K562 (cell line): ENCODE data around the gene TAF7L. TPM values are rescaled to one million over a fixed set of nuclear protein-coding genes. Genes with fewer than 3 reads are reported as not detected.

Experiments used
- ATAC-seq: fragments of 200-7000 bp; cut with Tn5 transposase; 3 replicates; pipeline ENCODE4 v1.9.1; 2020; ENCODE audit warnings: moderate library complexity
- BruUV-seq: library from RNA; stranded (reverse); fragments of 400-500 nt; replicated peaks from 2 replicates; lab custom pipeline; 2021; lab: Mats Ljungman, UMichigan
- CTCF ChIA-PET: fragments of 300-600 bp; formaldehyde crosslinking; extraction: SDS; loops from one replicate; lab custom pipeline; 2021; ENCODE audit warnings: low intra/inter-chr PET ratio; lab: Yijun Ruan, JAX
- POLR2A ChIA-PET: fragments of 300-600, 350-650 bp; sonication (Branson Sonifier 250); formaldehyde crosslinking; extraction: SDS; loops from one replicate; lab custom pipeline; 2021; ENCODE audit warnings: antibody characterized with exemption, inconsistent platforms; lab: Yijun Ruan, JAX
- DNase-seq, 4 experiments: peaks; one replicate each; pipeline versions ENCODE4 v3.0.0 to v3.0.0-alpha.2; 2011 to 2018; ENCODE audit warnings: low spot score in 3 of 4, mixed read lengths in 3 of 4; ENCODE audit errors: extremely low read depth in 1 of 4
- FAIRE-seq: peaks from 2 replicates; lab custom pipeline; 2011; peaks lifted over from hg19 to GRCh38; lab: Jason Lieb, UNC
- H2AFZ ChIP-seq: 2 replicates; pipeline ENCODE4 v1.6.0; 2011; ENCODE audit warnings: low read depth, low read length, control low read depth, inconsistent platforms
- H3K27ac ChIP-seq: fragments of 200-600 bp; 3 replicates; pipeline ENCODE4 v1.8.0; 2011; ENCODE audit warnings: low read depth, mild to moderate bottlenecking, control low read depth, inconsistent platforms, low read length, moderate library complexity, mixed read lengths; ENCODE audit errors: extremely low read depth
- H3K27me3 ChIP-seq, 2 experiments: fragments of 300-600 bp in 1 of 2; 2 replicates in 1 of 2; 3 replicates in 1 of 2; pipeline versions ENCODE4 v1.6.0 to v1.8.0; 2011; ENCODE audit warnings: inconsistent platforms in 2 of 2, low read length in 2 of 2, mild to moderate bottlenecking in 1 of 2, mixed read lengths in 1 of 2, moderate library complexity in 1 of 2; ENCODE audit not compliant: control insufficient read depth in 2 of 2, insufficient read depth in 2 of 2
- H3K36me3 ChIP-seq: fragments of 300-600 bp; 3 replicates; pipeline ENCODE4 v1.8.0; 2011; ENCODE audit warnings: mild to moderate bottlenecking, low read length, inconsistent platforms; ENCODE audit not compliant: control insufficient read depth, insufficient read depth
- H3K4me1 ChIP-seq, 2 experiments: fragments of 200-600 bp in 1 of 2; replicated peaks in 1 of 2; 2 replicates in 1 of 2; 3 replicates in 1 of 2; pipeline versions ENCODE4 v1.5.1 to v1.8.0; 2011; ENCODE audit warnings: inconsistent platforms in 2 of 2, low read length in 2 of 2, mild to moderate bottlenecking in 1 of 2, mixed read lengths in 1 of 2, moderate library complexity in 1 of 2; ENCODE audit not compliant: control insufficient read depth in 2 of 2, insufficient read depth in 2 of 2
- H3K4me2 ChIP-seq: 2 replicates; pipeline ENCODE4 v1.6.1; 2011; ENCODE audit warnings: low read length, control low read depth, inconsistent platforms, mixed read lengths; ENCODE audit not compliant: insufficient read depth
- H3K4me3 ChIP-seq: fragments of 200-600 bp; sonication (generic), shearing (Covaris generic); 2 replicates; pipeline ENCODE4 v1.5.1; 2016; ENCODE audit warnings: control low read depth, inconsistent platforms
- H3K79me2 ChIP-seq: fragments of 200-600 bp; 3 replicates; pipeline ENCODE4 v1.8.0; 2011; ENCODE audit warnings: low read length, inconsistent platforms; ENCODE audit not compliant: control insufficient read depth, insufficient read depth
- H3K9ac ChIP-seq, 2 experiments: 2 replicates each; pipeline versions ENCODE4 v1.6.0 to v1.6.1; 2011; ENCODE audit warnings: low read depth in 2 of 2, low read length in 2 of 2, control low read depth in 1 of 2, inconsistent platforms in 1 of 2, mild to moderate bottlenecking in 1 of 2, mixed read lengths in 1 of 2; ENCODE audit not compliant: insufficient read depth in 1 of 2
- H3K9me1 ChIP-seq: one replicate; pipeline ENCODE4 v1.6.0; 2011; ENCODE audit warnings: inconsistent platforms, mild to moderate bottlenecking, low read length, moderate library complexity; ENCODE audit not compliant: control insufficient read depth, insufficient read depth
- H3K9me3 ChIP-seq: replicated peaks from 2 replicates; pipeline ENCODE4 v1.5.1; 2011; ENCODE audit warnings: low read depth, low read length, inconsistent platforms; ENCODE audit not compliant: control insufficient read depth, insufficient read depth
- H4K20me1 ChIP-seq: replicated peaks from 2 replicates; pipeline ENCODE4 v1.6.1; 2011; ENCODE audit warnings: low read length, inconsistent platforms, mixed read lengths; ENCODE audit not compliant: control insufficient read depth, insufficient read depth
- BDP1 ChIP-seq: IDR thresholded peaks from 3 replicates; pipeline ENCODE4 v1.6.1; 2011; ENCODE audit not compliant: insufficient read length, insufficient read depth
- CREM ChIP-seq: IDR thresholded peaks from 2 replicates; pipeline ENCODE4 v1.6.1; 2014; ENCODE audit warnings: antibody characterized with exemption, low read depth
- ZFX ChIP-seq: sonication (generic); formaldehyde crosslinking; IDR thresholded peaks from 2 replicates; pipeline ENCODE4 v1.8.0; 2022; ENCODE audit warnings: mild to moderate bottlenecking, missing genetic modification reagents, moderate library complexity
- ZNF507 ChIP-seq: conservative IDR thresholded peaks from 2 replicates; pipeline ENCODE4 v1.6.1; 2017; ENCODE audit warnings: missing genetic modification characterization, missing compliant biosample characterization
- ZNF586 ChIP-seq: fragments of 450-650 bp; formaldehyde crosslinking; conservative IDR thresholded peaks from 2 replicates; pipeline ENCODE4 v1.4.0; 2020; ENCODE audit warnings: mild to moderate bottlenecking, moderate library complexity
- ZNF592 ChIP-seq: fragments of 450-650 bp; IDR thresholded peaks from 2 replicates; pipeline ENCODE4 v1.6.1; 2017; ENCODE audit warnings: antibody characterized with exemption, mild to moderate bottlenecking
- WGBS: fragments of 100-300 bp; shearing (Covaris generic); methylation state at CpG from one replicate; pipeline ENCODE4 v1.1.6; 2016; ENCODE audit warnings: low coverage, mixed read lengths; ENCODE audit not compliant: insufficient coverage; ENCODE audit errors: missing lambda C conversion rate; 5-methylcytosine and 5-hydroxymethylcytosine counted together
- in situ Hi-C: fragments of 300-500 bp; cut with MboI; formaldehyde crosslinking; loops from 4 replicates; pipeline ENCODE4 v1.15.0; 2018; ENCODE audit warnings: inconsistent platforms, mixed read lengths
- intact Hi-C: fragments of 100-400 bp; cut with micrococcal nuclease; formaldehyde crosslinking; loops from 2 replicates; pipeline ENCODE4 v1.14.2; 2022
- polyA plus RNA-seq, 8 experiments: library from polyadenylated mRNA; depleted of rRNA in 4 of 8; stranded (reverse) in 5 of 8; unstranded in 3 of 8; fragments of >200 nt; fragmentation: Nextera tagmentation in 2 of 8; fragmentation: Illumina TruSeq in 1 of 8; extraction: Ambion mirVana in 2 of 8; extraction: Trizol in 1 of 8; gene quantifications; 2 replicates each; pipeline versions ENCODE4 v1.2.1 to v1.2.3, GENCODE V29; 2011 to 2014; ENCODE audit warnings: inconsistent platforms in 1 of 8, missing spikeins in 1 of 8
- total RNA-seq, 7 experiments: library from RNA; depleted of rRNA in 6 of 7; stranded (reverse); fragments of >200 nt in 6 of 7; fragmentation: Illumina TruSeq in 2 of 7; extraction: Trizol in 2 of 7; gene quantifications; 2 replicates each; pipeline versions ENCODE4 v1.2.1 to v1.2.3, GENCODE V29; 2011 to 2021; ENCODE audit warnings: low replicate concordance in 1 of 7

The TAF7L gene
- total and polyA plus RNA-seq, 9 of the 15 experiments (the other 6 are each of a cell fraction or from before 2014, with no cell fraction given) = 0.07 TPM; not detected in 6

GRCh38 chrX:101258259-101258581 lies 32.9 kb downstream of the TAF7L start:
- FAIRE-seq (no peak), ATAC-seq (no peak), DNase-seq (no peak)
- CTCF ChIA-PET = no interaction called here
- H3K9me3 ChIP-seq = no peaks in the 10 kb centered on the region
- no peak overlapping the region for H3K4me3 ChIP-seq
- WGBS = 0% methylated on average over 9 of the region's 11 CpGs
- H3K9ac ChIP-seq = no peak overlapping the region
- H4K20me1 ChIP-seq = 0 out of 2 replicates have a peak, but pooled peaks cover 3% of the 10 kb centered on the region
- no peaks in the 10 kb centered on the region for H3K36me3 ChIP-seq
- intact Hi-C loops (no loop called here), in situ Hi-C loops (loop anchor here (25.0 kb wide), 1 partner anchor 529 kb away; no protein-coding TSS in a partner anchor)
- no TSS peak for BruUV-seq
- H3K27ac ChIP-seq = no peak overlapping the region
- no peaks in the 10 kb centered on the region for H3K79me2 ChIP-seq
- no peak overlapping the region for H3K4me2 ChIP-seq
- H3K27me3 ChIP-seq = peaks cover 0 to 13% of the 10 kb centered on the region in 2 experiments; a peak in 3 of 5 replicates
- no peak for TF ChIP-seq CREM
- no peak for TF ChIP-seq ZNF507 (tag)
- H2AFZ ChIP-seq = no peak overlapping the region
- H3K9me1 ChIP-seq = no peaks in the 10 kb centered on the region
- POLR2A ChIA-PET = no interaction called here
- H3K4me1 ChIP-seq = no peaks in the 10 kb centered on the region

DNA sequence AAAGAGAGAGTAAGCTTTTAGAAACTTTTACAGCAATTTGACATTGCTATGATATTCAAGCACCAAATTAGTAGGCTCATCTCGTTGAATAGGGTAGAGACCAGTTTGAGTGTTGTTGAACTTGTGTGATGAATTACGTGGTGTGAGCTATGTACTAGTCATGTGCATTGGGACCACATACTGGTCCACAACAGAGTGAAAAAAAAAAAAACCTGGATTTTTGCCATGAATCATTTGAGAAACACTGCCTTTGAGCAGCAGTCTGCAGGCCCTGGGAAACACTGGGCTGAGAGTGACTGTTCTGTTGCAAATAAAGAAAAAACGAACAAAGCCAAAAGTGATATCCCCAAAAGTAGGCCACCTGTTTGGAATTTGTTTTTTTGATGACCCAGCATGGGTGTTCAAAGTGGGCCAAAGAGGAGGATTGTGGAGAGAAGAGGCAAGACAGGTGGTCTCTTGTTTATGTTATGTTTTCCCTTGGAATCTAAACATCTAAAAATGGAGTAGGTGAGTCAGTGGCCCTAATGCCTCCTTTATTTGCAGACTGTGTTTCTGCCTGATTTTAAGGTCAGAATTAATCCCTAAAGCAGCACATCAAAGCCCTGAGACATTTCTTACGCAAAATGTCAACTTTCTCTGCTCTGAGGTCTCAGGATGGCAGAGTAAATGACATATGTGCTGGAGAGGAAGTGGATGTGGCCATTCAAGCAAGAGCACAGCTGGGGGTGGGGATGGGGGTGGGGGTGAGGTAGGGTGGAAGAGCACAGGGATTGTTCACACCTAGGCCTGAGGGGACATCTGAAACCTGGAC lies 33.5 kb downstream of the TAF7L start:
- no TSS peak for BruUV-seq
- ChIA-PET CTCF (no interaction called here), POLR2A (no interaction called here)
- no peaks in the 10 kb centered on the region for H3K79me2 ChIP-seq
- no peaks in the 10 kb centered on the region for H3K9me1 ChIP-seq
- no peaks in the 10 kb centered on the region for H3K36me3 ChIP-seq
- peaks cover 0 to 13% of the 10 kb centered on the region in 2 experiments; a peak in 3 of 5 replicates for H3K27me3 ChIP-seq
- intact Hi-C loops = no loop called here
- 13% methylated on average over 4 of the region's 4 CpGs for WGBS
- H4K20me1 ChIP-seq = 0 out of 2 replicates have a peak, but pooled peaks cover 3% of the 10 kb centered on the region
- no peak overlapping the region for H3K4me3 ChIP-seq
- no peak overlapping the region for H3K9ac ChIP-seq
- H2AFZ ChIP-seq = no peak overlapping the region
- no peak for ATAC-seq
- TF ChIP-seq ZNF592 (no peak), BDP1 (no peak), ZNF586 (CRISPR knock-in tag) (no peak), ZFX (CRISPR knock-in tag) (no peak)
- TF ChIP-seq, all 486 proteins: peak for 0
- Histone ChIP-seq H3K4me1 (no peaks in the 10 kb centered on the region), H3K4me2 (no peak overlapping the region), H3K9me3 (no peaks in the 10 kb centered on the region), H3K27ac (no peak overlapping the region)
- no peak for DNase-seq
- no peak for FAIRE-seq
- in situ Hi-C loops = loop anchor here (25.0 kb wide), 1 partner anchor 530 kb away; no protein-coding TSS in a partner anchor
